Stimulated activated CD4-positive, alpha-beta T cell treated with anti-CD3 and anti-CD28 coated beads, TNF-alpha, amount 100 ng/mL, for 4 hours (primary cell): ENCODE measurements around the gene RHOH.
A peak's percentile ranks its signal among the peaks of the same experiment; 100 is the strongest.

ENCODE experiments used
- DNase-seq, 3 experiments: peaks; one replicate each; pipeline ENCODE4 v3.0.0-alpha.2; 2020; ENCODE audit warnings: low read depth in 3 of 3

RHOH gene

DNA sequence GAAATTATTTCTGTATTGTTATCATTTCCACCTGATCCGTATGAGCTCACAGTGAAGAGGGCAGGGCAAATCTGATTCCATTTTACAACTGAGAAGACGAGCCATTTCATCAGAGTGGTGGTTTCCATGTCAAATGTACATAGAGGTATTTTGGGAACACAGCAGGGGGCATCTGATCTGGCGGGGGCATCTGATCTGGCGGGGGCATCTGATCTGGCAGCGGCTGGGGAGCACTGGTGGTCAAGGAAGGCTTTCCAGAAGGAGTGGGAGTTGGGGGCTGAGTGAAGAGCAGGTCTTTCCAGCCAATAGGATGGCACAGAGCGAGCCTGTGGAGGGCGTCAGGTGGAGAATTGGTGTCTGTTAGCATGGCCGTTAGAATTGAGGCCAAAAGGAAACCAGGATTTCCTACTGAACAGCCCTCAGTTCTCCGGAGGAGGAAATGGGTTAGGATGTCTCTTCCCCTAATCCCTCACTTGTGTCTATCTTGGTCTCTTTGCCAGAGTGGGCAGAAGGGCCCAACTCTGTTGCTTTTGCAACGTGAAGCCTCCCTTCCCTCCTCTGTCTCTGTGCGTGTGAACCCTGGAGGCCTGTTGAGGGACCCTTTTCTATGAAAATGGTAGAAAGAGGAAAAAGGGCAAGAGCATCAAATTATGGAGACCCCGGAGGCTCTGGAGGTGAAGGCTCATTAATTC is 41.3 kb downstream of the RHOH start:
- no peak for DNase-seq

DNA sequence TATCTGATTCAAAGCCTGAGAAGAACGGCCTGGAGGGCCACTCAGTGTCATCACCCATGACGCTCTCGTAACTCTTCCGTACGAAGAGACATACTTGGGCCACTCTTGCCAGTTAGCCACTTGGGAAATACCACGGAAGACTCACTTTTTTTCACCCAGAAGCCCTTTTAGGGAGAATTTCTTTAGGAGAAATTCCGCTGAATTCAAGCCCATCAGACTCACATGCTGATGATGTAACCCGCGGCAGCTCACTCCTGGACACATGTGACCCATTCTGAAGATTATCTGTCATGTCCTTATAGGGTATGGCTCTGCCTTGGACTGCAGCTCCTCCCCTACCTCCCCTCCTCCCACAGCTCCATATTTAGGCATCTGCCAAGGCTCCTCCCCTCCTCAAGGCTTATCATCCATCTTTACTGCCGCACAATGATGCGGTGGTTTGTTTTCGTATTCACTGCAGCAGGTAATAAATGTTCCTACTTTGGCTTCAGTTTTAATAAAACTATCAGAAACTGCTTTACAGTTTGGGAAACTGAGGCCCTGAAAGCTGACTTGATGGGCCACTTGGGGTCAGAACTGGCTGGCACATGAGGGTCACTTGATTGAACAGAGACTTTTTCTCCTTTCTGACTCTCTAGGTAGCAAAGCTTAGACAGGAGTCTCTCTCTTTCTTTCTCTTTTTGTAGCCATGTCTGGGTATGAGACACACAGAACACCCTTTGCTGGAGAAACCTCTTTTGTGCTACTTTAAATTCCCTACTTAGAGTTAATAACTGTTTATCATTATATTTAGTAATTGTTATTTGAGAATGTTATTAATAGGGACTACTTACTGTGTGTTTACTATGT is 42.1 kb downstream of the RHOH start:
- DNase-seq, result peak in 2 of 3 experiments; percentile 62 to 67

DNA sequence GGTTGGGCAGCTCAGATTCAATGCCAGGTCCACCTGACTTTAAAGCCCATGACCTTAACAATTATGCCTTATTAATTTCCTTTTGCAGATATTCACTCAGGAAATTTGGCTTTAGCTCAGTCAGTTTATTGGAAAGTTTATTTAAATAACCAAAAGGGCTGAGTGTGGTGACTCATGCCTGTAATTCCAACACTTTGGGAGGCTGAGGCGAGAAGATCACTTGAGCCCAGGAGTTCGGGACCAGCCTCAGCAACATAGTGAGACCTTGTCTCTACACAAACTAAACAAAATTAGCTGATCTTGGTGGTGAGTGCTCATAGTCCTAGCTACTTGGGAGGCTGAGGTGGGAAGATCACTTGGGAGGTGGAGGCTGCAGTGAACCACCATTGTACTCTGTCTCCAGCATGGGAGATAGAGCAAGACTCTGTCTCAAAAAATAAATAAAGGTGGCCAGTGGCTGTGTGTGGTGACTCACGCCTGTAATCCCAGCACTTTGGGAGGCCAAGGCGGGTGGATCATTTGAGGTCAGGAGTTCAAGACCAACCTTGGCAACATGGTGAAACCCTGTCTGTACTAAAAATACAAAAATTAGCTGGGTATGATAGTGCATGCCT is 43.3 kb downstream of the RHOH start:
- no peak for DNase-seq

DNA sequence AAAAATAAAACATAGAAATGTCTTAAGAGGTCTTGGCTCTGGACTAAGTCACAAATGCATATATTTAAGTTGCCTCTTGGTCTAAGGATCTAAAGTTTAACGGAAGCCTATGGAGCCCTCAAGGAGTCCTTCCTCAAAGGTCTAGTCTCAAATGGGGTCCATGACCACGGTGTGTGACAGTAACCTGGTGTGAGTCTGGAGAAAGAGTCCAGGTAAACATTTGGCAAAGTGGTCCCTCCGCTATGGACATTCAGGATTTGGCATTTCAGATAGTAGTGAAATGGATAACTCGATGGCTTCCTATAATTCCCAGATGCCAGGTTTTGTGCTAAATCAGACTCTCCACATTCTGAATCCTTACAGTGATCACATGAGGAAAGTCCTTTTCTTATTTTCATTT is 44.2 kb downstream of the RHOH start:
- DNase-seq, result no peak

DNA sequence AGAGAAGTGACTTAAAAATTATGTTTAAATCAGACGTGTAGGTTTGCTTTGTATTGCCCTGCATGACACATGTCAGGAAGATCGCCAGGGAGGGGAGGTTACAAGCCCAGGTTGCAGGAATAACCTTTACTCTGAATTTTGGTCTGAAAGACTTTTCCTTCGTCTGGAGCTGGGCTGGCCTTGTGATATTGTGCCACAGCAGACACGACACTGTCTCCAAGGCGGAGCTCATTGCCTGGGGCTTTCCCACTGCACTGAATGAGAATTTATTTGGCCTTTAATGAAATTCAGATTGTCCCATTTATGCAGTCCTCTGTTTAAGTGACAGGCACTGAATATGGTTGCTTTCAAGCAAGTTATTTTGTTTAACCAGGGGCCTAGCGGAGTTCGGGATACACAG is 45.1 kb downstream of the RHOH start:
- DNase-seq, result no peak

DNA sequence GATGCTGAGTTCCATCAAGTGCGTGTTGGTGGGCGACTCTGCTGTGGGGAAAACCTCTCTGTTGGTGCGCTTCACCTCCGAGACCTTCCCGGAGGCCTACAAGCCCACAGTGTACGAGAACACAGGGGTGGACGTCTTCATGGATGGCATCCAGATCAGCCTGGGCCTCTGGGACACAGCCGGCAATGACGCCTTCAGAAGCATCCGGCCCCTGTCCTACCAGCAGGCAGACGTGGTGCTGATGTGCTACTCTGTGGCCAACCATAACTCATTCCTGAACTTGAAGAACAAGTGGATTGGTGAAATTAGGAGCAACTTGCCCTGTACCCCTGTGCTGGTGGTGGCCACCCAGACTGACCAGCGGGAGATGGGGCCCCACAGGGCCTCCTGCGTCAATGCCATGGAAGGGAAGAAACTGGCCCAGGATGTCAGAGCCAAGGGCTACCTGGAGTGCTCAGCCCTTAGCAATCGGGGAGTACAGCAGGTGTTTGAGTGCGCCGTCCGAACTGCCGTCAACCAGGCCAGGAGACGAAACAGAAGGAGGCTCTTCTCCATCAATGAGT is 46.6 kb downstream of the RHOH start:
- DNase-seq, result no peak

DNA sequence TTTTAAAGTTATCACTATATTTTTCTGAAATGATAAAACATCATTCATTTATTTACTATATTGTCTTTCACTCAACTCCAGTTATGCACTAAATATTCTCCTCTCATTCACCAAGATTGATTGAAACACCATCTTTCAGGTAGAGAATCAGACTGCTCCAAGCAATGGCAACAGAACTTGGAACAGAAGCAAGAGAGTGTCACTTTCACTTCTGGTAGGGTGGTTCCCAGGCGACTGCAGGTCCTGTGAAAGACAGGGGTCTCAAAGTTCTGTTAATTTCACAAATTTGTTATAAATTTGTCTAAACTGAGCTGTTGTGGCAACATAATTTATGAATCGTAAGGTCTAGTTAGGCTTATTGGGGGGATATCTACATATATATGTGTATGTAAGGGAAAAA is 47.8 kb downstream of the RHOH start:
- DNase-seq, result no peak

DNA sequence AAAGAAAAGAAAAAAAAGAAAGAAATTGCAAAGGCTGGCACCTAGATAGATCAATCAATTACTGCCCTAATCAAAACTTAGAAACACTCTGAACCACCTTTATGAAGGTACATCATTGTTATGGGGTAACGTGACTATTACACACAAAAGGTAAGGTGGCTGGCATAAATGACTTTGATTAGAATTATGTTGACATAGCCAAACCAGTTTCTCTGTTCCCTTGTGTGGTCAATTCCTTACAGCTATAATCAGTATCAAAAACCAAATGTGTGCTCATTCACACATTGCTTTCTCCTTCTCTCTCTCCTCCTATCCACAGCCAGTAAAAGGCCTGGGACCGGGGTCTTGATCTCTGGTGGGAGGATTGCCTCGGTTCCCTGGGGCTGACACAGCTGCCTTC is 48.7 kb downstream of the RHOH start:
- no peak for DNase-seq

DNA sequence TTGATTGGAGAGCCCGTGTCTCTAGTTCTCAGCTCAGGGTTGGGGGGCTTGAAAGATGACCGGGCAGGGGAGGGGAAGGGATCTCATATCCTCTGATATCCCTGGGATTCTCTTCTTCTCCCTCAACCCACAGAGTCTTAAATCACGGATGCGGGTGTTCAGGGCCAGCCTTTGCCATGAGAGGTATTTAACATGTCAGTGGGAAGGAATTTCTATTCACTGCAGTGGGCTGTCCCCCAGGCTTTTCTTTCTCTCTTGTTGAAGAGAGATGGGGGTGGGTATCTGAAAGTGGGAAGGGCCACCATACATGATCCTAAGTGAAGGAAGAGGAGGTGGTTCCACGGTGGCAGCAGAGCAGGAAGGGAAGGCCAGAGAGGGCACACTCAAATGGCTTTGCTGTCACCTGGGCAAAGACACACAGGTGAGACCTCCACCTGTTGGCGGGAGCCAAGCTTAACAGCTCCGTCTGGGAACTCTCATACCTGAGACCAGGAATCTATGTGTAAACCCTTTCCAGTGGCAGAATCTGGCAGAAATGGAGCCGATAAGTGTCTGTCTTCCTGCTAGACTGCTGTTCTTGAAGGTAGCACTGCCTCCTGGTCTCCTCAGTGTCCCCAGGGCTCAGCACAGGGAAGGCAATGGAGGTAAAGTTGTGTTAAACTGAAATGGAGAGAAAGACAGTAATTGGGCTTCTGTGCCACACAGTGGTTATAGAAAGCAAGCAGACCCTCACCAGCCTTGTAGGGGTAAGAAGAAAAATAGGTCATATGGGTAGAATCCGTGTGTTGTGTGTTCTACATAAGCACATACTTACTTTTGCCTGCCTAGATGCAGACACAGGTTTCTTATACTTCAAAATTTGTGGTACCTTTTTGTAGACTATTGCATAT is 49.4 kb downstream of the RHOH start:
- DNase-seq, result no peak

DNA sequence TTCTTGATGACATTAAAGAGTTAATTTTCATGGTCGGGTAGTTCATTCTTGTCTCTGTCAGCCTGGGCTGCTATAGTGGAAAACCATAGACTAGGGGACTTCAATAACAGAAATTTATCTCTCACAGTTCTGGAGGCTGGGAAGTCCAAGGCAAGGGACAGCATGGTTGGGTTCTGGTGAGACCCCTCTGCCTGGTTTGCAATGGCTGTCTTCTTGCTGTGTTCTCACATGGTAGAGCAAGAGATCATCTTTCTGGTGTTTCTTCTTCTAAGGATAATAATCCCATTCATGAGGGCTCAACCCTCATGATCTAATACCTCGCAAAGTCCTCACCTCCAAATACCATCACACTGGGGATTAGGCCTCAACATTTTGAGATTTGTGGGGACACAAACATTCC is 50.1 kb downstream of the RHOH start:
- DNase-seq, result no peak

DNA sequence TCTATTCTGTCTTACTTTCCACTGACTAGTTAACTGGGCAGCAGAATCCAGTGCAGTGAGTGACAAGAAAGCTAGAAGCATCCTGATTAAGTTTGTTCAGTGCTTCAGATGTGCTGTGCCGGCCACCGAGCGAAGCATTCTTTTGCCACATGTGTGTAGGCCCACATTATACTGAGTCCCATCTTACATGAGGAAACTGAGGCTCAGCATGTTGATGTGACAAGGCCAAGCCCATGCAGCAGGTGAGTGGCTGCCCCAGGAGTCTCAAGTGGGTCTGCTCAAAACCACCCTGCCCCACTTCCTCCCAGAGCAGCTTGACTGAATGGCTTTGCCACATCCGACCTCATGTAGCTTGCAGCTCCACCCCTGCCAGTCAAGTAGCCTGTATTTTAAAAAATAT is 50.5 kb downstream of the RHOH start:
- DNase-seq, result peak in 2 of 3 experiments; percentile 36 to 38

DNA sequence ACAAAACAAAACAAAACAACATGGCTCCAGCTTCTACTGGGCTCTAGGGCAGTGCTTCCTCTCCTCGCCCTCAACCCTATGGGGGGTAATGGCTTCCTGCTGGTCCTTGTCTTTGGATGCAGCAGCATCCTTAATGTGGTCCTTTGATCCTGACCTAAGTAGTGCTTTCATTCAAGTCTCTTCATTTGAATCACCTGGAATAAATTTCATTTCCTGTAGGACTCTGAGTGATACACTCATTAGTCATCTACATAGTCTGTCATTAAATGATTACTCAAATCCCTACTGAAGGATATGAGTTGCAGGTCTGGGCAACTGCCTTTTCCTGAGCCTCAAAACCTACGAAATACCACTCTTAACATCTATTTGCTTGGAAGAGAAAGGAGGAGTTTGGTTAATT is 54.5 kb downstream of the RHOH start:
- DNase-seq, result no peak

DNA sequence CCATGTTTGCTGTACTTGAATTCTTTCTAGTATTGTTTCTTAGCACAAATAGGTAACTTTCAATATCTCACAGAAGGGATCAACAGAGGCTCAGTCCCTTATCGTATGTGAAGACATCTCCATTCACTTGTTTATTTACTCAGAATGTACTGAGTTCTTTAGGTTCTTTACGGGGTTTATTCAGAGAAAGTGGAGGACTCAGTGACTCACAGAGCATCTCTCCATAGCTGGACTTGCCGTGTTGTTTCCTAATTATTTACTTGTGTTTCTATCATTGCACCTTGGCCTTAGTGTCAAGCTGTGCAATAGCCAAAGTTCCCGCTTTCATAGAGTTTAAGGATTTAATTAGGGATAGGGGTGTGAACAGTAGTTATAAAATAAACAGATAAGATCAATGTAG is 57.1 kb downstream of the RHOH start:
- DNase-seq, result no peak

DNA sequence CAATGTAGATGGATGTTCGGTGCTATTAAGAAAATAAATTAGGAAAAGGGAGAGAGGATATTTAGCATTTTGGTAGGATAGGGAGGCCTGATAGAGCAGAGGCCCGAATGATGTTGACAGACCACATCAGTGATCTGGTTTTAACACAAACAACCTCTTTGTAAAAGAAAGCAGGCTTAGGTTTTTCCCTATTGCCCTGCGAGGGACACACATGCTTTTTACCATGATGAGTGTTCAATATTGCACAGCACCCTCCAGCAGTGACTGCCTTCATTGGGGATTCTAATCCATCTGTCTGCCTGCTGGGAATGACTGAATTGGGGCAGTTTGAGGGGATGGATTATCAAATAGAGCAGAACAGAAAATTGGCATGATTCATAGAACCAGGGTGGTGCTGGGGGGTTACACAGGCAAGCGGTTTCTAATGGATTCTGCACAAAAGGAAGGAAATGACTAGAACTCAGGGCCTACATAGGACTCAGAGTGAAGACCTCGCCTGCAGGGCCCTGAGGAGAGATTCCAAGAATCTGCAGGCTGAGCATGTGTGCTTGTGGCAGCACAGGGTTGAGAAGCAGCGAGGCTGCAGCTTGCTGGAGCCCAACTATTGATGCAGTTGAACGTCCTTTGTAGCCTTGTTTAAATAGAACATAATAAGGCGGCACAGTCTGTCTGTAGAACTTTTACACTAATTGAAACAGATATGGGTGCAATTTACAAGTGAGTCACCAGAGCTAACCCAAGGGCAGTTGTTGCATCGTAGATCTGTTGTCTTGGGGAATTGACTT is 58.0 kb downstream of the RHOH start:
- DNase-seq, result no peak

DNA sequence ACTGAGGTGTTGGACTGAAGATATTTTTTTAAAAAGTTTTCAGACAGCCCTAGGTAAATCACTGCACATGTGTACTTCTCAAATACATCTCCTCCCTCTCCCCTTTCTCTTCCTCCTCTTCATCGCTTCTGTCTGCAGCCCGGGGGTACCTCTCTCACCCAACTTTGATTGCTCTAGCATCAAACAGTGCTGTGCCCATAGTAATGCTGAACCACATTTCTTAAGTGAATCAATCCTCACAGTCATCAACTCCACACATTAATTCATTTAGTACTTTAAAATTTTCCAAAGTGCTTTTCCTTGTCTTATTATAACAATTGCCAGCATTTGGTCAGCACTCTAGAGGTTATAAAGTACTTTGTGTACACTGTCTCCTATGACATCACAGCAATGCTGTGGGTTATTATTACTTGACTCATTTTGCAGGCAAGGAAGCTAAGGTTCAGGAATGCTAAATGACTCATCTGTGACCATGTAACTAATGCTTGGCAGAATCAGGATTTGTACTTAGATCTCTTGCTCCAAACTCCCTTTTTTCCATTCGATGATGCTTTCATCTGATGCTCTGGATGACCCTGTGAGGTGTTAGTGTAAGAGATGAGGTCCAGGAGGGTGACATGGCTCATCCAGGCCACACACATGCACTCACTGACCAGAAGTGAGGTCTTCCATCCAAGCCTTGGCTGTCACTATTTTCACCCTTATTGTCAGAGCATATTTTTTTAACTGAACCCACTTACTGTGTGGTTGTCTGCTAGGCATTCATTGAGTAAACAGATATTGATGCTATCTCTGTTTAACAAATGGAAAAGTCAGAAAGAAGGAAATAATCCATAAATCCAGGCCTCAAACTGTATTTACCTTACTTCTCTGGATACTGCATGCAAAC is 58.8 kb downstream of the RHOH start:
- no peak for DNase-seq

DNA sequence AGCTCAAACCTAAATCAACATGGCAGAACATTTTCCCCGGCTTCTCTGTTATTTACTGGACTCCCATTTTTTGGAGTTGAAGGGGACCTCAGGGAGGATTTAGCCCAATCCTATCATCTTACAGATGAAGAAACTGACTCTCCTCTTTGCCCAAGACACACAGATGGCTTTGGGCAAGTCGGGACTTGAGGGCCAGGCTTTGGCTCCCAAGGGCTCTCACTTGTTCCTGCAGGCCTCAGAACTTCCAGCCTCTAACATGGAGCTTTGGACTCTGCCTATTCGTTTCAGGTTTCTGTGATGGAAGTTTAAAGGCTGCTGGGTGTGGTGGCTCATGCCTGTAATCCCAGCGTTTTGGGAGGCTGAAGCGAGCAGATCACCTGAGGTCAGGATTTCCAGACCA is 59.5 kb downstream of the RHOH start:
- DNase-seq, result no peak

DNA sequence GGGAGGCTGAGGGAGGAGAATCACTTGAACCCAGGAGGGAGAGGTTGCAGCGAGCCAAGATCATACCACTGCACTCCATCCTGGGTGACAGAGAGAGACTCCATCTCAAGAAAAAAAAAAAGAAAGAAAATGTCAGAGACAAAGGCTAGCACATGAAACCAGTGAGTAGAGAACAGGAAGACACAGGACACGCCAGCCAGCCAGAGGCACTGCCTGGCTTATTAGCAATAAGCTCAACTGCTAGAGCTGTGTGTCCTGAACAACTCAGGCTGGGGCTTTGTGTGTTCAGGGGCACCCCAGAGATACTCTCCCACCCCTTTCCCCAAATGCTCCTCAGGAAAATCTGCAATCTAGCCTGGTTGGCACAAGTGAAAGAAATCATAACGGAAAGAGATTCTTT is 60.0 kb downstream of the RHOH start:
- no peak for DNase-seq

DNA sequence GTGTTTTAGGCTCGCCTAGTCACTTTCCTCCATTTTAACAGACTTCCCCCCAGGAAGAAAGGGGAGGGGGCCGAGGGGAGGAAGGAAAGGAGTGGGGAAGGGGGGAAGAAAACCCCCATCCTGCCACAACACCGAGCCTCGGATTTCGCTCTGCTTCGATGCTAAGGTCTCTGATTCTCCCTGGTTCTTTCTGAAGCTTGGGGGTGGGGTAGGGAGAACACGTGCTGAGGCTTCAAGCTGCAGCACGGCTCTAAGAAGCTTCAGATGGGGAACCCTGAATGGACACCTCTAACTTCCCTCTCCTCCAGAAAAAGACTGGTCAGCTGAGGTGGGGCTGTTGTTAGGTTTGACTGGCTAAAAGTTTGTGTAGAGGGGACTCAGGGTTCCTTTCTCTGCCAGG is 61.8 kb downstream of the RHOH start:
- DNase-seq, result no peak

DNA sequence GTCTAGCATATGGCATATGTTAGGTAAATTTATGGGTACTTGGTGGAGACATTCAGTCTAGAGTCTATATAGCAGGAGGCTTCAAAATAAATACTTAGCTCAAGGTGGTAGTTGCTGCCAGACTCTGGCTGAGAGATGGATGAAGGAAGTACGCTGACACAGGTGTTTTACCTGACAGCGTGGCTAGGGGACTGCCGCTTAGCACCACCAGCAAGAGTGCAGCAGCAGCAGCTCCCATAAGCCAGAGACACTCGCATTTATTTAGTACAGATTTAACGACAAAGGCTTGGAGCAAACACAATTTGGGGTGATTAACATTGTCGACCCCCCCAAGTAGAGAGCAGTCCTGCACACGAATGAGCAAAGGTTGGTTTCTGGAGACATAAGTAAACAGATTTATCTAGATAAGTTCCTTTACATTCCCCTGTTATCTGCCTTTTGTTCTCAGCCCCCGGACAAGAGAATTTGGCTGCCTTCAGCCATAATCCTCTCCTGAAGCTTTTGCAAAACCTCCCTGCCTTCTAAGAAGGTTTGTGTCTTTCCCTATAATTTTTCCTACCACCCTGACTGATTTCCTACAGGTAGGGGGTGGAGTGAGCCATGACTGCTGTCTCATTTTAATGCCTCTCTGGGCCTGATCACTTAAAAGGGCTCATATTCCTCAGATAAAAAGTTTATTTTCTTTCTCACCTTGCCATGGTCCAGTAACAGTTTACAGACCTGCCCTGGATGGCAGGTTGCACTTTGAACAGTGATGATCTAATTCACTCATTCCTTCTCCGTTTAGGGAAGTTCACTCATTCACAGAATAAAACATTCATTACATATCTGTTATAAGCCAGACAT is 64.6 kb downstream of the RHOH start:
- DNase-seq, result no peak
